DND-41 (cell line): ENCODE measurements around the gene DEFB114.

ENCODE experiments used
- EZH2 ChIP-seq: IDR thresholded peaks from 3 replicates; pipeline ENCODE4 v1.6.1; 2012; ENCODE audit warnings: borderline replicate concordance, low read depth, mild to moderate bottlenecking, moderate library complexity, low read length, inconsistent platforms; ENCODE audit not compliant: severe bottlenecking
- TF ChIP-seq, protein P1 (sequence below): IDR thresholded peaks from 2 replicates; pipeline ENCODE4 v1.5.1; 2012; ENCODE audit warnings: borderline replicate concordance, low read length, moderate library complexity, mild to moderate bottlenecking; ENCODE audit not compliant: poor library complexity, severe bottlenecking; ENCODE audit errors: extremely low read depth

- TF ChIP-seq, protein P1, sequence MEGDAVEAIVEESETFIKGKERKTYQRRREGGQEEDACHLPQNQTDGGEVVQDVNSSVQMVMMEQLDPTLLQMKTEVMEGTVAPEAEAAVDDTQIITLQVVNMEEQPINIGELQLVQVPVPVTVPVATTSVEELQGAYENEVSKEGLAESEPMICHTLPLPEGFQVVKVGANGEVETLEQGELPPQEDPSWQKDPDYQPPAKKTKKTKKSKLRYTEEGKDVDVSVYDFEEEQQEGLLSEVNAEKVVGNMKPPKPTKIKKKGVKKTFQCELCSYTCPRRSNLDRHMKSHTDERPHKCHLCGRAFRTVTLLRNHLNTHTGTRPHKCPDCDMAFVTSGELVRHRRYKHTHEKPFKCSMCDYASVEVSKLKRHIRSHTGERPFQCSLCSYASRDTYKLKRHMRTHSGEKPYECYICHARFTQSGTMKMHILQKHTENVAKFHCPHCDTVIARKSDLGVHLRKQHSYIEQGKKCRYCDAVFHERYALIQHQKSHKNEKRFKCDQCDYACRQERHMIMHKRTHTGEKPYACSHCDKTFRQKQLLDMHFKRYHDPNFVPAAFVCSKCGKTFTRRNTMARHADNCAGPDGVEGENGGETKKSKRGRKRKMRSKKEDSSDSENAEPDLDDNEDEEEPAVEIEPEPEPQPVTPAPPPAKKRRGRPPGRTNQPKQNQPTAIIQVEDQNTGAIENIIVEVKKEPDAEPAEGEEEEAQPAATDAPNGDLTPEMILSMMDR = no peak
- no peak for TF ChIP-seq EZH2
Observed at GRCh38 chr6:49980898-49981297, 16.9 kb upstream of the DEFB114 start.
